ENCODE results near the gene HS6ST2.

- TF ChIP-seq, protein P1, sequence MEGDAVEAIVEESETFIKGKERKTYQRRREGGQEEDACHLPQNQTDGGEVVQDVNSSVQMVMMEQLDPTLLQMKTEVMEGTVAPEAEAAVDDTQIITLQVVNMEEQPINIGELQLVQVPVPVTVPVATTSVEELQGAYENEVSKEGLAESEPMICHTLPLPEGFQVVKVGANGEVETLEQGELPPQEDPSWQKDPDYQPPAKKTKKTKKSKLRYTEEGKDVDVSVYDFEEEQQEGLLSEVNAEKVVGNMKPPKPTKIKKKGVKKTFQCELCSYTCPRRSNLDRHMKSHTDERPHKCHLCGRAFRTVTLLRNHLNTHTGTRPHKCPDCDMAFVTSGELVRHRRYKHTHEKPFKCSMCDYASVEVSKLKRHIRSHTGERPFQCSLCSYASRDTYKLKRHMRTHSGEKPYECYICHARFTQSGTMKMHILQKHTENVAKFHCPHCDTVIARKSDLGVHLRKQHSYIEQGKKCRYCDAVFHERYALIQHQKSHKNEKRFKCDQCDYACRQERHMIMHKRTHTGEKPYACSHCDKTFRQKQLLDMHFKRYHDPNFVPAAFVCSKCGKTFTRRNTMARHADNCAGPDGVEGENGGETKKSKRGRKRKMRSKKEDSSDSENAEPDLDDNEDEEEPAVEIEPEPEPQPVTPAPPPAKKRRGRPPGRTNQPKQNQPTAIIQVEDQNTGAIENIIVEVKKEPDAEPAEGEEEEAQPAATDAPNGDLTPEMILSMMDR (conservative IDR thresholded peaks at IDR 0.05; ENCODE audit: low read length) = no peak
- TF ChIP-seq EZH2phosphoT487 (IDR thresholded peaks at IDR 0.05; ENCODE audit: borderline replicate concordance, low read depth, low read length) = no peak
These were observed 3.1 kb upstream of the HS6ST2 start for GRCh38 chrX:132961511-132961910.
